ENCODE measurements around the gene DNM2.

- TF ChIP-seq CTCF (conservative IDR thresholded peaks at IDR 0.05 in 1 of 2, IDR thresholded peaks at IDR 0.05 in 1 of 2; ENCODE audit: low read depth in 1 of 2, low read length in 2 of 2) (no peak), EZH2 (IDR thresholded peaks at IDR 0.05; ENCODE audit: low read length, missing control alignments) (no peak)
These were observed 49.8 kb downstream of the DNM2 start for GRCh38 chr19:10767726-10768125.

Data from fibroblast of lung (primary cell).